ENCODE results near the gene RHOF. TPM values are rescaled to one million over a fixed set of nuclear protein-coding genes. Genes with fewer than 3 reads are reported as not detected.

RHOF gene
- total RNA-seq (33.3 TPM), polyA plus RNA-seq (12.9 TPM)
- long read RNA-seq, donor 1, partial matches to known transcripts: 0 of 3 reads
- long read RNA-seq, donor 1, other reads (novel, unspliced or antisense): 0 of 3 reads
- long read RNA-seq, donor 2: 0 reads
- long read RNA-seq, donor 3, transcript RHOF-201 (5 exons, 3,009 nt): major isoform, 22 of 24 reads
- long read RNA-seq, donor 3, partial matches to known transcripts: 0 of 24 reads
- long read RNA-seq, donor 3, other reads (novel, unspliced or antisense): 0 of 24 reads
- long read RNA-seq, donor 4, transcript RHOF-201 (5 exons, 3,009 nt): major isoform, 16 of 23 reads
- long read RNA-seq, donor 4, partial matches to known transcripts: 6 of 23 reads
- long read RNA-seq, donor 4, other reads (novel, unspliced or antisense): 0 of 23 reads
- long read RNA-seq, donor 5, transcript RHOF-203 (4 exons, 1,485 nt): minor isoform, 6 of 56 reads
- long read RNA-seq, donor 5, transcript RHOF-201 (5 exons, 3,009 nt): major isoform, 42 of 56 reads
- long read RNA-seq, donor 5, partial matches to known transcripts: 6 of 56 reads
- long read RNA-seq, donor 5, other reads (novel, unspliced or antisense): 0 of 56 reads
- long read RNA-seq, donor 6, transcript RHOF-201 (5 exons, 3,009 nt): major isoform, 7 of 9 reads
- long read RNA-seq, donor 6, partial matches to known transcripts: 0 of 9 reads
- long read RNA-seq, donor 6, other reads (novel, unspliced or antisense): 0 of 9 reads
- long read RNA-seq, donor 7, transcript RHOF-201 (5 exons, 3,009 nt): major isoform, 14 of 16 reads
- long read RNA-seq, donor 7, partial matches to known transcripts: 0 of 16 reads
- long read RNA-seq, donor 7, other reads (novel, unspliced or antisense): 0 of 16 reads
- long read RNA-seq, donor 8, transcript RHOF-201 (5 exons, 3,009 nt): major isoform, 8 of 10 reads
- long read RNA-seq, donor 8, partial matches to known transcripts: 0 of 10 reads
- long read RNA-seq, donor 8, other reads (novel, unspliced or antisense): 0 of 10 reads
- long read RNA-seq, donor 9, transcript RHOF-201 (5 exons, 3,009 nt): major isoform, 12 of 12 reads
- long read RNA-seq, donor 9, partial matches to known transcripts: 0 of 12 reads
- long read RNA-seq, donor 9, other reads (novel, unspliced or antisense): 0 of 12 reads
- long read RNA-seq, donor 10, transcript RHOF-201 (5 exons, 3,009 nt): major isoform, 20 of 21 reads
- long read RNA-seq, donor 10, partial matches to known transcripts: 0 of 21 reads
- long read RNA-seq, donor 10, other reads (novel, unspliced or antisense): 0 of 21 reads

GRCh38 chr12:121793440-121793837 lies at the start of gene RHOF:
RHOF (minus strand) TSS chr12:121793688; CDS start chr12:121793633, 55 bp downstream.
- peak in 2 of 9 donors; percentile 69 to 74 for DNase-seq (ENCODE audit: low read depth in 6 of 9, low spot score in 9 of 9)
- Histone ChIP-seq H3K4me1 (ENCODE audit: control insufficient read depth in 2 of 2, insufficient read depth in 2 of 2, low read length in 2 of 2) (peaks cover 52 to 97% of the 10 kb centered on the region in 2 donors), H3K4me3 (ENCODE audit: low read length in 2 of 2) (peak within 1 kb of the TSS; percentile 69 to 70), H3K27me3 (ENCODE audit: control insufficient read depth in 2 of 2, insufficient read depth in 1 of 2, low read length in 1 of 2) (no peaks in the 10 kb centered on the region), H3K9me3 (ENCODE audit: control insufficient read depth in 2 of 2, insufficient read depth in 1 of 2, low read length in 1 of 2) (peaks cover 0 to 14% of the 10 kb centered on the region in 2 donors), H3K27ac (ENCODE audit: low read depth in 1 of 2, low read length in 1 of 2) (peak within 1 kb of the TSS; percentile 88 to 95), H3K36me3 (ENCODE audit: control insufficient read depth in 2 of 2, insufficient read depth in 2 of 2, low read length in 1 of 2) (peaks cover 21 to 53% of the 10 kb centered on the region in 2 donors)
- WGBS: under 1% methylated on average over 36 of the region's 36 CpGs

- Histone ChIP-seq H3K9me3 (ENCODE audit: control insufficient read depth in 2 of 2, insufficient read depth in 1 of 2, low read length in 1 of 2) (peaks cover 0 to 11% of the 10 kb centered on the region in 2 donors), H3K4me3 (ENCODE audit: low read length in 2 of 2) (peak overlapping the region; percentile 53 to 63), H3K4me1 (ENCODE audit: control insufficient read depth in 2 of 2, insufficient read depth in 2 of 2, low read length in 2 of 2) (peaks cover 6 to 10% of the 10 kb centered on the region in 2 donors), H3K27ac (ENCODE audit: low read depth in 1 of 2, low read length in 1 of 2) (peak overlapping the region; percentile 46 to 66), H3K36me3 (ENCODE audit: control insufficient read depth in 2 of 2, insufficient read depth in 2 of 2, low read length in 1 of 2) (no peaks in the 10 kb centered on the region), H3K27me3 (ENCODE audit: control insufficient read depth in 2 of 2, insufficient read depth in 1 of 2, low read length in 1 of 2) (peaks cover 0 to 10% of the 10 kb centered on the region in 2 donors)
- 77% methylated on average over 24 of the region's 24 CpGs for WGBS
- DNase-seq (ENCODE audit: low read depth in 6 of 9, low spot score in 9 of 9): no peak
Measured at GRCh38 chr12:121839993-121840761, 46.7 kb upstream of the RHOF start.

GRCh38 chr12:121839106-121839992 lies 45.9 kb upstream of the RHOF start:
- peak overlapping the region; percentile 46 to 66 for H3K27ac ChIP-seq (ENCODE audit: low read depth in 1 of 2, low read length in 1 of 2)
- 14% methylated on average over 53 of the region's 53 CpGs for WGBS
- peaks cover 0 to 11% of the 10 kb centered on the region in 2 donors for H3K9me3 ChIP-seq (ENCODE audit: control insufficient read depth in 2 of 2, insufficient read depth in 1 of 2, low read length in 1 of 2)
- H3K4me1 ChIP-seq (ENCODE audit: control insufficient read depth in 2 of 2, insufficient read depth in 2 of 2, low read length in 2 of 2): peaks cover 6 to 10% of the 10 kb centered on the region in 2 donors
- H3K4me3 ChIP-seq (ENCODE audit: low read length in 2 of 2): peak overlapping the region; percentile 53 to 63
- peaks cover 0 to 10% of the 10 kb centered on the region in 2 donors for H3K27me3 ChIP-seq (ENCODE audit: control insufficient read depth in 2 of 2, insufficient read depth in 1 of 2, low read length in 1 of 2)
- no peaks in the 10 kb centered on the region for H3K36me3 ChIP-seq (ENCODE audit: control insufficient read depth in 2 of 2, insufficient read depth in 2 of 2, low read length in 1 of 2)
- peak; percentile 84 to 98 (median 95) for DNase-seq (ENCODE audit: low read depth in 6 of 9, low spot score in 9 of 9)

- Histone ChIP-seq H3K4me3 (ENCODE audit: low read length in 2 of 2) (no peak overlapping the region), H3K27me3 (ENCODE audit: control insufficient read depth in 2 of 2, insufficient read depth in 1 of 2, low read length in 1 of 2) (peaks cover 0 to 10% of the 10 kb centered on the region in 2 donors), H3K27ac (ENCODE audit: low read depth in 1 of 2, low read length in 1 of 2) (no peak overlapping the region), H3K4me1 (ENCODE audit: control insufficient read depth in 2 of 2, insufficient read depth in 2 of 2, low read length in 2 of 2) (peaks cover 6 to 10% of the 10 kb centered on the region in 2 donors), H3K9me3 (ENCODE audit: control insufficient read depth in 2 of 2, insufficient read depth in 1 of 2, low read length in 1 of 2) (peaks cover 0 to 11% of the 10 kb centered on the region in 2 donors), H3K36me3 (ENCODE audit: control insufficient read depth in 2 of 2, insufficient read depth in 2 of 2, low read length in 1 of 2) (peaks cover 0 to 4% of the 10 kb centered on the region in 2 donors)
- WGBS: 96% methylated on average over 5 of the region's 5 CpGs
- no peak for DNase-seq (ENCODE audit: low read depth in 6 of 9, low spot score in 9 of 9)
Measured at GRCh38 chr12:121838126-121838525, 44.6 kb upstream of the RHOF start.

GRCh38 chr12:121837680-121838079 lies 44.2 kb upstream of the RHOF start:
- Histone ChIP-seq H3K4me1 (ENCODE audit: control insufficient read depth in 2 of 2, insufficient read depth in 2 of 2, low read length in 2 of 2) (peaks cover 6 to 10% of the 10 kb centered on the region in 2 donors), H3K36me3 (ENCODE audit: control insufficient read depth in 2 of 2, insufficient read depth in 2 of 2, low read length in 1 of 2) (peaks cover 0 to 6% of the 10 kb centered on the region in 2 donors), H3K9me3 (ENCODE audit: control insufficient read depth in 2 of 2, insufficient read depth in 1 of 2, low read length in 1 of 2) (peaks cover 0 to 11% of the 10 kb centered on the region in 2 donors), H3K4me3 (ENCODE audit: low read length in 2 of 2) (no peak overlapping the region), H3K27me3 (ENCODE audit: control insufficient read depth in 2 of 2, insufficient read depth in 1 of 2, low read length in 1 of 2) (peaks cover 0 to 10% of the 10 kb centered on the region in 2 donors), H3K27ac (ENCODE audit: low read depth in 1 of 2, low read length in 1 of 2) (no peak overlapping the region)
- no peak for DNase-seq (ENCODE audit: low read depth in 6 of 9, low spot score in 9 of 9)
- whole genome bisulfite sequencing: 93% methylated on average over 4 of the region's 4 CpGs

GRCh38 chr12:121831571-121832245 lies 38.2 kb upstream of the RHOF start:
- Histone ChIP-seq H3K9me3 (ENCODE audit: control insufficient read depth in 2 of 2, insufficient read depth in 1 of 2, low read length in 1 of 2) (peaks cover 0 to 4% of the 10 kb centered on the region in 2 donors), H3K4me1 (ENCODE audit: control insufficient read depth in 2 of 2, insufficient read depth in 2 of 2, low read length in 2 of 2) (no peaks in the 10 kb centered on the region), H3K27ac (ENCODE audit: low read depth in 1 of 2, low read length in 1 of 2) (no peak overlapping the region), H3K27me3 (ENCODE audit: control insufficient read depth in 2 of 2, insufficient read depth in 1 of 2, low read length in 1 of 2) (no peaks in the 10 kb centered on the region), H3K36me3 (ENCODE audit: control insufficient read depth in 2 of 2, insufficient read depth in 2 of 2, low read length in 1 of 2) (peaks cover 51 to 65% of the 10 kb centered on the region in 2 donors), H3K4me3 (ENCODE audit: low read length in 2 of 2) (no peak overlapping the region)
- 98% methylated on average over 19 of the region's 19 CpGs for WGBS
- no peak for DNase-seq (ENCODE audit: low read depth in 6 of 9, low spot score in 9 of 9)

- no peaks in the 10 kb centered on the region for H3K27me3 ChIP-seq (ENCODE audit: control insufficient read depth in 2 of 2, insufficient read depth in 1 of 2, low read length in 1 of 2)
- no peak overlapping the region for H3K4me3 ChIP-seq (ENCODE audit: low read length in 2 of 2)
- H3K9me3 ChIP-seq (ENCODE audit: control insufficient read depth in 2 of 2, insufficient read depth in 1 of 2, low read length in 1 of 2): peaks cover 0 to 4% of the 10 kb centered on the region in 2 donors
- WGBS: 97% methylated on average over 29 of the region's 29 CpGs
- DNase-seq (ENCODE audit: low read depth in 6 of 9, low spot score in 9 of 9): no peak
- peaks cover 59 to 75% of the 10 kb centered on the region in 2 donors for H3K36me3 ChIP-seq (ENCODE audit: control insufficient read depth in 2 of 2, insufficient read depth in 2 of 2, low read length in 1 of 2)
- no peak overlapping the region for H3K27ac ChIP-seq (ENCODE audit: low read depth in 1 of 2, low read length in 1 of 2)
- H3K4me1 ChIP-seq (ENCODE audit: control insufficient read depth in 2 of 2, insufficient read depth in 2 of 2, low read length in 2 of 2): no peaks in the 10 kb centered on the region
Measured at GRCh38 chr12:121830588-121831265, 37.2 kb upstream of the RHOF start.

Measured in thymus (tissue), 14 donors.